ENCODE measurements around the gene USP17L20.
"Not testable (repeated sequence)": the region's sequence is repeated elsewhere in the genome, so short reads cannot be mapped to it uniquely, and the experiment has no call there.

DNA sequence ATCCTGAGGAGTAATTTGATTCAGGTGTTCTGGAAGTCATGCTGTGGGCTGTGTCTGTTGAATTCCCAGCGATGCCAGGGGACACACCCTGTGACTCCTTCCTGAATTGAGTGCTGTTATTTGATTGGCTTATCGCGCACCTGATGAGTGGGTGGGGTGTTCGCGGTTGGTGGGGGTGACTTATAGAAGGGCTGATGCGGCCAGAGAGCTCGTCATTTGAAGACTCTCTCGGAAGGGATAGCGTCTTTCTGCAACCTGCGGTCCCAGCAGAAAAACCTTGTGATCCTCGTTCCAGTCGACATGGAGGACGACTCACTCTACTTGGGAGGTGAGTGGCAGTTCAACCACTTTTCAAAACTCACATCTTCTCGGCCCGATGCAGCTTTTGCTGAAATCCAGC lies 9.4 kb downstream of the USP17L20 start, which contains the start of gene USP17L22:
- not testable (repeated sequence) for TF ChIP-seq CTCF (conservative IDR thresholded peaks at IDR 0.05; ENCODE audit: low read length); EZH2phosphoT487 (IDR thresholded peaks at IDR 0.05; ENCODE audit: borderline replicate concordance, low read depth, low read length)

All from OCI-LY7 (cell line).